Measurements from ENCODE around the gene KCNG3.

DNA sequence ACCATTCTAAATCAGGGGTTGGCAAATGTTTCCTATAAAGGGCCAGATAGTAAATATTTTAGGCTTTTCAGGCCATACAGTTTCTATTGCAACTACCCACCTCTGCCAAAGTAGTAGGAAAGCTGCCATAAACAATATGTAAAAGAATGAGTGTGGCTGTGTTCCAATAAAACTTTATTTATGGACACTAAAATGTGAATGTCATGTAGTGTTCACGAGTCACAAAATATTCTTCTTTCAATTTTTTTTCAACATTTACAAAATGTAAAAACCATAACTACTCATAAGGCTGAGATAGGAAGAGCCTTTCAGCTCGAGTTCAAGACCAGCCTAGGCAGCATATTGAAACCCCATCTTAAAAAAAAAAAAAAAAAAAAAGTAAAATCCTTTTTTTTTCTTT is 13.4 kb downstream of the KCNG3 start:
- TF ChIP-seq, protein P1, sequence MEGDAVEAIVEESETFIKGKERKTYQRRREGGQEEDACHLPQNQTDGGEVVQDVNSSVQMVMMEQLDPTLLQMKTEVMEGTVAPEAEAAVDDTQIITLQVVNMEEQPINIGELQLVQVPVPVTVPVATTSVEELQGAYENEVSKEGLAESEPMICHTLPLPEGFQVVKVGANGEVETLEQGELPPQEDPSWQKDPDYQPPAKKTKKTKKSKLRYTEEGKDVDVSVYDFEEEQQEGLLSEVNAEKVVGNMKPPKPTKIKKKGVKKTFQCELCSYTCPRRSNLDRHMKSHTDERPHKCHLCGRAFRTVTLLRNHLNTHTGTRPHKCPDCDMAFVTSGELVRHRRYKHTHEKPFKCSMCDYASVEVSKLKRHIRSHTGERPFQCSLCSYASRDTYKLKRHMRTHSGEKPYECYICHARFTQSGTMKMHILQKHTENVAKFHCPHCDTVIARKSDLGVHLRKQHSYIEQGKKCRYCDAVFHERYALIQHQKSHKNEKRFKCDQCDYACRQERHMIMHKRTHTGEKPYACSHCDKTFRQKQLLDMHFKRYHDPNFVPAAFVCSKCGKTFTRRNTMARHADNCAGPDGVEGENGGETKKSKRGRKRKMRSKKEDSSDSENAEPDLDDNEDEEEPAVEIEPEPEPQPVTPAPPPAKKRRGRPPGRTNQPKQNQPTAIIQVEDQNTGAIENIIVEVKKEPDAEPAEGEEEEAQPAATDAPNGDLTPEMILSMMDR (conservative IDR thresholded peaks at IDR 0.05) = no peak
- no peak for TF ChIP-seq ZFX (IDR thresholded peaks at IDR 0.05)
